ENCODE measurements around the gene TRIM66.
A peak's percentile ranks its signal among the peaks of the same experiment; 100 is the strongest.

Gene TRIM66

GRCh38 chr11:8581300-8581699 is 101.2 kb downstream of the TRIM66 start:
- Histone ChIP-seq H3K27me3 (ENCODE audit: insufficient read depth, poor library complexity, severe bottlenecking) (no peaks in the 10 kb centered on the region), H3K27ac (replicated peaks) (no peak overlapping the region), H3K4me3 (replicated peaks; ENCODE audit: insufficient read depth, low read length) (no peak overlapping the region)
- no peak for DNase-seq (ENCODE audit: low read depth in 1 of 2, low spot score in 1 of 2)
- TF ChIP-seq SPI1 (IDR thresholded peaks at IDR 0.05; ENCODE audit: borderline replicate concordance, low read depth) (no peak), REST (IDR thresholded peaks at IDR 0.05; ENCODE audit: insufficient replicate concordance, low read depth) (no peak), POLR2AphosphoS5 (IDR thresholded peaks at IDR 0.05; ENCODE audit: low read depth) (no peak)

- Histone ChIP-seq H3K27ac (replicated peaks) (no peak overlapping the region), H3K27me3 (ENCODE audit: insufficient read depth, poor library complexity, severe bottlenecking) (no peaks in the 10 kb centered on the region), H3K4me3 (replicated peaks; ENCODE audit: insufficient read depth, low read length) (no peak overlapping the region)
- TF ChIP-seq POLR2AphosphoS5 (IDR thresholded peaks at IDR 0.05; ENCODE audit: low read depth): no peak
- no peak for DNase-seq (ENCODE audit: low read depth in 1 of 2, low spot score in 1 of 2)
Observed at GRCh38 chr11:8577791-8578581, 104.5 kb downstream of the TRIM66 start.

GRCh38 chr11:8574798-8575197 is 107.7 kb downstream of the TRIM66 start:
- DNase-seq (ENCODE audit: low read depth in 1 of 2, low spot score in 1 of 2): peak in 1 of 2 experiments; percentile 13
- no peak for TF ChIP-seq GABPA (IDR thresholded peaks at IDR 0.05; ENCODE audit: low read depth)
- no peak for TF ChIP-seq CTCF (IDR thresholded peaks at IDR 0.05; ENCODE audit: insufficient read depth, low read length)
- no peak for TF ChIP-seq REST (IDR thresholded peaks at IDR 0.05; ENCODE audit: insufficient replicate concordance, low read depth)
- no peak for TF ChIP-seq POLR2AphosphoS5 (IDR thresholded peaks at IDR 0.05; ENCODE audit: low read depth)
- TF ChIP-seq SPI1 (IDR thresholded peaks at IDR 0.05; ENCODE audit: borderline replicate concordance, low read depth): no peak
- H3K27me3 ChIP-seq (ENCODE audit: insufficient read depth, poor library complexity, severe bottlenecking): no peaks in the 10 kb centered on the region

GRCh38 chr11:8573777-8574176 is 108.7 kb downstream of the TRIM66 start:
- no peak overlapping the region for H3K27ac ChIP-seq (replicated peaks)
- no peak for DNase-seq (ENCODE audit: low read depth in 1 of 2, low spot score in 1 of 2)
- TF ChIP-seq GABPA (IDR thresholded peaks at IDR 0.05; ENCODE audit: low read depth): no peak
- no peak for TF ChIP-seq CTCF (IDR thresholded peaks at IDR 0.05; ENCODE audit: insufficient read depth, low read length)
- no peak for TF ChIP-seq SPI1 (IDR thresholded peaks at IDR 0.05; ENCODE audit: borderline replicate concordance, low read depth)
- TF ChIP-seq POLR2AphosphoS5 (IDR thresholded peaks at IDR 0.05; ENCODE audit: low read depth): no peak
- no peak for TF ChIP-seq REST (IDR thresholded peaks at IDR 0.05; ENCODE audit: insufficient replicate concordance, low read depth)
- no peak overlapping the region for H3K4me3 ChIP-seq (replicated peaks; ENCODE audit: insufficient read depth, low read length)
- H3K27me3 ChIP-seq (ENCODE audit: insufficient read depth, poor library complexity, severe bottlenecking): no peaks in the 10 kb centered on the region

More at GRCh38 chr11:8574798-8575197, 107.7 kb downstream of the TRIM66 start:
- Histone ChIP-seq H3K4me3 (replicated peaks; ENCODE audit: insufficient read depth, low read length) (no peak overlapping the region), H3K27ac (replicated peaks) (no peak overlapping the region)

All from HL-60 (cell line).